ENCODE data around the gene CDC25B. TPM values are rescaled to one million over a fixed set of nuclear protein-coding genes. Genes with fewer than 3 reads are reported as not detected.

The CDC25B gene
- total and polyA plus RNA-seq, 2 of the 13 experiments (the other 11 are each of a cell fraction or from before 2014, with no cell fraction given) = 14.5 to 19.4 TPM

DNA sequence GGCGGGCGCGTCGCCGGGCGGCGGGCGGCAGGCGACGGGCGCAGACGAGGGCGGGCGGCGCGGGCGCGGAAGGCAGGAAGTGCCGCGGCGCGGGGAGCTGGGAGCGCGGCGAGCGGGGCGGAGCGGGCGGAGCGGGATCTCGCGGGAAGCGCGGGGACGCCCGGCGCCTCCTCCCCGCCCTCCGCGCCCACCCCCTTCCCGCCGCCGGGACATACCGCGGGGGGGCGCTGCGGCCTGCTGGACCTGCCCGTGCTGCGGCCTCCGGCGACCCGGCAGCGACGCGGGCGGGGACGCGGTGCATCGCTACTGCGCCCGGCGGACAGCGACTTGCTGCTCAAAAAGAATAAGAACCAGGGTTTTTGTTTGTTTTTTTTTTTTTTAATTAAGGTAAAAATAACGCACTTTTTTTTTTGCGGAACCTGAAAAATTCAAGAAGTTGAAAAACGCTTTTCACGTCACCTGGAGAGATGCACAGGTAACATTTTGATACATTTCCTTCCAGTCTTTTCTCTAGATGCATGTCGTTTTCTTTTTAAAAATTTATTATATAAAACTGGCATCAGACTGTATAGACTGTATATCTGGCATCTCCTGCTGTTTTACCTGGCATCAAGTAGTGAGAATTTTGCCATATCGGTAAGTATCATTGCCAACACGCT is 9.3 kb upstream of the CDC25B start, which contains the start of gene CENPB (continued):
- TF ChIP-seq, protein P1, sequence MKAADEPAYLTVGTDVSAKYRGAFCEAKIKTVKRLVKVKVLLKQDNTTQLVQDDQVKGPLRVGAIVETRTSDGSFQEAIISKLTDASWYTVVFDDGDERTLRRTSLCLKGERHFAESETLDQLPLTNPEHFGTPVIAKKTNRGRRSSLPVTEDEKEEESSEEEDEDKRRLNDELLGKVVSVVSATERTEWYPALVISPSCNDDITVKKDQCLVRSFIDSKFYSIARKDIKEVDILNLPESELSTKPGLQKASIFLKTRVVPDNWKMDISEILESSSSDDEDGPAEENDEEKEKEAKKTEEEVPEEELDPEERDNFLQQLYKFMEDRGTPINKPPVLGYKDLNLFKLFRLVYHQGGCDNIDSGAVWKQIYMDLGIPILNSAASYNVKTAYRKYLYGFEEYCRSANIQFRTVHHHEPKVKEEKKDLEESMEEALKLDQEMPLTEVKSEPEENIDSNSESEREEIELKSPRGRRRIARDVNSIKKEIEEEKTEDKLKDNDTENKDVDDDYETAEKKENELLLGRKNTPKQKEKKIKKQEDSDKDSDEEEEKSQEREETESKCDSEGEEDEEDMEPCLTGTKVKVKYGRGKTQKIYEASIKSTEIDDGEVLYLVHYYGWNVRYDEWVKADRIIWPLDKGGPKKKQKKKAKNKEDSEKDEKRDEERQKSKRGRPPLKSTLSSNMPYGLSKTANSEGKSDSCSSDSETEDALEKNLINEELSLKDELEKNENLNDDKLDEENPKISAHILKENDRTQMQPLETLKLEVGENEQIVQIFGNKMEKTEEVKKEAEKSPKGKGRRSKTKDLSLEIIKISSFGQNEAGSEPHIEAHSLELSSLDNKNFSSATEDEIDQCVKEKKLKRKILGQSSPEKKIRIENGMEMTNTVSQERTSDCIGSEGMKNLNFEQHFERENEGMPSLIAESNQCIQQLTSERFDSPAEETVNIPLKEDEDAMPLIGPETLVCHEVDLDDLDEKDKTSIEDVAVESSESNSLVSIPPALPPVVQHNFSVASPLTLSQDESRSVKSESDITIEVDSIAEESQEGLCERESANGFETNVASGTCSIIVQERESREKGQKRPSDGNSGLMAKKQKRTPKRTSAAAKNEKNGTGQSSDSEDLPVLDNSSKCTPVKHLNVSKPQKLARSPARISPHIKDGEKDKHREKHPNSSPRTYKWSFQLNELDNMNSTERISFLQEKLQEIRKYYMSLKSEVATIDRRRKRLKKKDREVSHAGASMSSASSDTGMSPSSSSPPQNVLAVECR (CRISPR knock-in tag; IDR thresholded peaks at IDR 0.05; ENCODE audit: borderline replicate concordance) = peak; percentile 41; the same call in 1 of the 2 replicates
- TF ChIP-seq ZKSCAN8 (CRISPR knock-in tag; IDR thresholded peaks at IDR 0.05; ENCODE audit: borderline replicate concordance) (no peak), CENPX (CRISPR knock-in tag; IDR thresholded peaks at IDR 0.05) (no peak), RBAK (CRISPR knock-in tag; IDR thresholded peaks at IDR 0.05) (no peak), ZNF816 (CRISPR knock-in tag; IDR thresholded peaks at IDR 0.05; ENCODE audit: borderline replicate concordance) (no peak), ATM (IDR thresholded peaks at IDR 0.05; ENCODE audit: borderline replicate concordance) (no peak), HNF4A (CRISPR knock-in tag; IDR thresholded peaks at IDR 0.05) (no peak), DNMT1 (CRISPR knock-in tag; IDR thresholded peaks at IDR 0.05) (0 out of 2 replicates have a peak, but pooled peaks have one; percentile 53), NFE2L2 (IDR thresholded peaks at IDR 0.05; ENCODE audit: low read length) (no peak), ZNF879 (CRISPR knock-in tag; IDR thresholded peaks at IDR 0.05) (no peak)
- TF ChIP-seq, protein P2, sequence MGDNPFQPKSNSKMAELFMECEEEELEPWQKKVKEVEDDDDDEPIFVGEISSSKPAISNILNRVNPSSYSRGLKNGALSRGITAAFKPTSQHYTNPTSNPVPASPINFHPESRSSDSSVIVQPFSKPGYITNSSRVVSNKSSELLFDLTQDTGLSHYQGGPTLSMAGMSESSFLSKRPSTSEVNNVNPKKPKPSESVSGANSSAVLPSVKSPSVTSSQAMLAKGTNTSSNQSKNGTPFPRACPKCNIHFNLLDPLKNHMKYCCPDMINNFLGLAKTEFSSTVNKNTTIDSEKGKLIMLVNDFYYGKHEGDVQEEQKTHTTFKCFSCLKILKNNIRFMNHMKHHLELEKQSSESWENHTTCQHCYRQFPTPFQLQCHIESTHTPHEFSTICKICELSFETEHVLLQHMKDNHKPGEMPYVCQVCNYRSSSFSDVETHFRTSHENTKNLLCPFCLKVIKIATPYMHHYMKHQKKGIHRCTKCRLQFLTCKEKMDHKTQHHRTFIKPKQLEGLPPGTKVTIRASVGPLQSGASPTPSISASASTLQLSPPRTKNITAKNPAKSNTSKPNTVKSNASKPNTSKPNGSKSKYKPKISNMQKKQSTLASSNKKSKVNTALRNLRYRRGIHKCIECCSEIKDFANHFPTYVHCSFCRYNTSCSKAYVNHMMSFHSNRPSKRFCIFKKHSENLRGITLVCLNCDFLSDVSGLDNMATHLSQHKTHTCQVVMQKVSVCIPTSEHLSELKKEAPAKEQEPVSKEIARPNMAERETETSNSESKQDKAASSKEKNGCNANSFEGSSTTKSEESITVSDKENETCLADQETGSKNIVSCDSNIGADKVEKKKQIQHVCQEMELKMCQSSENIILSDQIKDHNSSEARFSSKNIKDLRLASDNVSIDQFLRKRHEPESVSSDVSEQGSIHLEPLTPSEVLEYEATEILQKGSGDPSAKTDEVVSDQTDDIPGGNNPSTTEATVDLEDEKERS (CRISPR knock-in tag; IDR thresholded peaks at IDR 0.05) = no peak
- TF ChIP-seq, protein P3, sequence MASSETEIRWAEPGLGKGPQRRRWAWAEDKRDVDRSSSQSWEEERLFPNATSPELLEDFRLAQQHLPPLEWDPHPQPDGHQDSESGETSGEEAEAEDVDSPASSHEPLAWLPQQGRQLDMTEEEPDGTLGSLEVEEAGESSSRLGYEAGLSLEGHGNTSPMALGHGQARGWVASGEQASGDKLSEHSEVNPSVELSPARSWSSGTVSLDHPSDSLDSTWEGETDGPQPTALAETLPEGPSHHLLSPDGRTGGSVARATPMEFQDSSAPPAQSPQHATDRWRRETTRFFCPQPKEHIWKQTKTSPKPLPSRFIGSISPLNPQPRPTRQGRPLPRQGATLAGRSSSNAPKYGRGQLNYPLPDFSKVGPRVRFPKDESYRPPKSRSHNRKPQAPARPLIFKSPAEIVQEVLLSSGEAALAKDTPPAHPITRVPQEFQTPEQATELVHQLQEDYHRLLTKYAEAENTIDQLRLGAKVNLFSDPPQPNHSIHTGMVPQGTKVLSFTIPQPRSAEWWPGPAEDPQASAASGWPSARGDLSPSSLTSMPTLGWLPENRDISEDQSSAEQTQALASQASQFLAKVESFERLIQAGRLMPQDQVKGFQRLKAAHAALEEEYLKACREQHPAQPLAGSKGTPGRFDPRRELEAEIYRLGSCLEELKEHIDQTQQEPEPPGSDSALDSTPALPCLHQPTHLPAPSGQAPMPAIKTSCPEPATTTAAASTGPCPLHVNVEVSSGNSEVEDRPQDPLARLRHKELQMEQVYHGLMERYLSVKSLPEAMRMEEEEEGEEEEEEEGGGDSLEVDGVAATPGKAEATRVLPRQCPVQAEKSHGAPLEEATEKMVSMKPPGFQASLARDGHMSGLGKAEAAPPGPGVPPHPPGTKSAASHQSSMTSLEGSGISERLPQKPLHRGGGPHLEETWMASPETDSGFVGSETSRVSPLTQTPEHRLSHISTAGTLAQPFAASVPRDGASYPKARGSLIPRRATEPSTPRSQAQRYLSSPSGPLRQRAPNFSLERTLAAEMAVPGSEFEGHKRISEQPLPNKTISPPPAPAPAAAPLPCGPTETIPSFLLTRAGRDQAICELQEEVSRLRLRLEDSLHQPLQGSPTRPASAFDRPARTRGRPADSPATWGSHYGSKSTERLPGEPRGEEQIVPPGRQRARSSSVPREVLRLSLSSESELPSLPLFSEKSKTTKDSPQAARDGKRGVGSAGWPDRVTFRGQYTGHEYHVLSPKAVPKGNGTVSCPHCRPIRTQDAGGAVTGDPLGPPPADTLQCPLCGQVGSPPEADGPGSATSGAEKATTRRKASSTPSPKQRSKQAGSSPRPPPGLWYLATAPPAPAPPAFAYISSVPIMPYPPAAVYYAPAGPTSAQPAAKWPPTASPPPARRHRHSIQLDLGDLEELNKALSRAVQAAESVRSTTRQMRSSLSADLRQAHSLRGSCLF (CRISPR knock-in tag; IDR thresholded peaks at IDR 0.05; ENCODE audit: borderline replicate concordance) = 0 out of 2 replicates have a peak, but pooled peaks have one; percentile 12
- TF ChIP-seq, protein P4, sequence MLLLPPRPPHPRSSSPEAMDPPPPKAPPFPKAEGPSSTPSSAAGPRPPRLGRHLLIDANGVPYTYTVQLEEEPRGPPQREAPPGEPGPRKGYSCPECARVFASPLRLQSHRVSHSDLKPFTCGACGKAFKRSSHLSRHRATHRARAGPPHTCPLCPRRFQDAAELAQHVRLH (CRISPR knock-in tag; IDR thresholded peaks at IDR 0.05; ENCODE audit: borderline replicate concordance, low read depth) = no peak
- TF ChIP-seq, protein P5, sequence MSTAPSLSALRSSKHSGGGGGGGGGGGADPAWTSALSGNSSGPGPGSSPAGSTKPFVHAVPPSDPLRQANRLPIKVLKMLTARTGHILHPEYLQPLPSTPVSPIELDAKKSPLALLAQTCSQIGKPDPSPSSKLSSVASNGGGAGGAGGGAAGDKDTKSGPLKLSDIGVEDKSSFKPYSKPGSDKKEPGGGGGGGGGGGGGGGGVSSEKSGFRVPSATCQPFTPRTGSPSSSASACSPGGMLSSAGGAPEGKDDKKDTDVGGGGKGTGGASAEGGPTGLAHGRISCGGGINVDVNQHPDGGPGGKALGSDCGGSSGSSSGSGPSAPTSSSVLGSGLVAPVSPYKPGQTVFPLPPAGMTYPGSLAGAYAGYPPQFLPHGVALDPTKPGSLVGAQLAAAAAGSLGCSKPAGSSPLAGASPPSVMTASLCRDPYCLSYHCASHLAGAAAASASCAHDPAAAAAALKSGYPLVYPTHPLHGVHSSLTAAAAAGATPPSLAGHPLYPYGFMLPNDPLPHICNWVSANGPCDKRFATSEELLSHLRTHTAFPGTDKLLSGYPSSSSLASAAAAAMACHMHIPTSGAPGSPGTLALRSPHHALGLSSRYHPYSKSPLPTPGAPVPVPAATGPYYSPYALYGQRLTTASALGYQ (CRISPR knock-in tag; IDR thresholded peaks at IDR 0.05) = no peak

Measured in HepG2 (cell line).